BLaER1 (cell line): Measurements from ENCODE around the gene MAP3K14.

Experiments used
- H3K27ac ChIP-seq: shearing (Covaris generic); formaldehyde crosslinking; 2 replicates; pipeline ENCODE4 v1.8.1; 2022
- H3K27me3 ChIP-seq: shearing (Covaris generic); formaldehyde crosslinking; 2 replicates; pipeline ENCODE4 v1.8.1; 2022
- H3K36me3 ChIP-seq: shearing (Covaris generic); formaldehyde crosslinking; 2 replicates; pipeline ENCODE4 v1.8.1; 2022
- H3K4me1 ChIP-seq: shearing (Covaris generic); formaldehyde crosslinking; 2 replicates; pipeline ENCODE4 v1.8.1; 2022
- H3K4me2 ChIP-seq: shearing (Covaris generic); formaldehyde crosslinking; 2 replicates; pipeline ENCODE4 v1.8.1; 2022
- H3K4me3 ChIP-seq: shearing (Covaris generic); formaldehyde crosslinking; 2 replicates; pipeline ENCODE4 v1.8.1; 2022
- H3K9ac ChIP-seq: shearing (Covaris generic); formaldehyde crosslinking; 2 replicates; pipeline ENCODE4 v1.8.1; 2022
- H3K9me3 ChIP-seq: shearing (Covaris generic); formaldehyde crosslinking; 2 replicates; pipeline ENCODE4 v1.8.1; 2022
- H4K20me1 ChIP-seq: shearing (Covaris generic); formaldehyde crosslinking; 2 replicates; pipeline ENCODE4 v1.8.1; 2022
- Cebpa-rat ChIP-seq: shearing (Covaris generic); IDR thresholded peaks from 2 replicates; pipeline ENCODE4 v1.8.1; 2022

The MAP3K14 gene

DNA sequence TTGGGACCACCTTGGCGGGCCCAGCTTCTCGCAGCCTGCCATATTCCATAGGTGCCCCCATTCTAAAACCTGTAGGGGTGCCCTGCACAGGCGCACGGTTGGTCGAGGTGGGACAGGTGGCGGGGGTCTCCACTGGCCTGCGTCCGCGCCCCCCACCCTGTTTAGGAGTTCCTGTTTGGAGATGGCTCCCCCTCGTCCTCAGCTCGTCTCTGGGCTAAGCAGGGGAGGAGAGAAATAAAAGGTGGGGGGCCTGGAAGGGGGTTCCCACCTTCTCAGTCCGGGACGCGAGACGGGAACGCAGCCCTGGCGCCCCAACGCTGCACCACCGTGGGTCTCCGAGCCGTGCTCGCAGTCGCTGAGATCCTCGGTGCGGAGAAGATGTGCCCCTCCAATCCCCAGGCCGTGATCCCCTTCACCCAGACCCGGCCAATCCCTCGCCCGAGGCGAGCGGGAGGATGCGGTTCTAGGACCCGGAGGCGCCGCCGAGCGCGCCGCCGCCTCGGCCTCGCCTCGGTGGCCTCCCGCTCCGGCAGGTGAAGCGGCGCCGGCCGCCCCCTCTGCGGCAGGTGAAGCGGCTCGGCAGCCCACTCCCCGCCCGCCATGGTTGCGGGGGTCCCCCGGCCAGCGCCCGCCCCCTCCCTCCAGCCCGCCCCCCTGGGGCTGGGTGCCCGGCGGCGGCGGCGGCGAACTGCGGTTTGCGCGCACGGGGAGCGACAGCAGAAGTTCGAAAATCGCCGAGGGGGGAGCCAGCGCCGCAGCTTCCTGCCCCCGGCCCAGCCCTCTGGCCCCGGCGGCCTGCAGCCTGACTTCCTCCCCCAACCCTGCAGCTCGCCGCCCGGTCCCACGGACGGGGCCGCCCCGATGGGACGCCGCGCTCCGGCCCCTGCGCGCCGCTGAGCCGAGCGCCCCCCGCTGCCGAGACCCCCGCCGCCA is 95.5 kb downstream of the MAP3K14 start, which contains the start of gene FMNL1:
Gene FMNL1, plus strand, starts transcription at position 805 of the 933 bp plus-strand sequence. CDS start 240 bp downstream, outside the sequence.
- H3K36me3 ChIP-seq: no peaks in the 10 kb centered on the region
- H3K9me3 ChIP-seq: no peaks in the 10 kb centered on the region
- H3K9ac ChIP-seq: peak within 1 kb of the TSS; percentile 90
- H3K4me3 ChIP-seq: peak within 1 kb of the TSS; percentile 83
- peak within 1 kb of the TSS; percentile 94 for H3K27ac ChIP-seq
- TF ChIP-seq Cebpa-rat: no peak
- peaks cover 71% of the 10 kb centered on the region for H3K4me1 ChIP-seq
- H3K27me3 ChIP-seq: no peaks in the 10 kb centered on the region
- H4K20me1 ChIP-seq: no peaks in the 10 kb centered on the region
- peak within 1 kb of the TSS; percentile 98 for H3K4me2 ChIP-seq

DNA sequence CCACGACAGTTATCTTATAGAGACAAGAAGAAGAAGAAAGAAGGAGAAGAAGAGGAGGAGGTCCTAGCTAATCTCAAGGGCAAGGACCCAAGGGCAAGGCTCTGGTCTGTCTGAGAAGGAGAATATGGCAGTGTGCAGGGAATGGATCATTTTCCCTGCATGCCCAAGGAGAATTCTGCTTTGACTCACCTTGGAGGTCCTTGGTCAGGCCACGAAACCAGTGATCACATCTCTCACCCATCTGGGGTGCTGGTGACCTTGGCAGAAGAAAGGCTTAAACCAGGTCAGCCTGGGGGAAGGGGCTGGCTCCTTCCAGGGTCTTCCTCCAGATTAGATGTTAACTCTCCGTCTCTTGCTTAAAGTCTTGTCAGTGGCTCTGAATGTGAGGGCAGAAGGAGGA is 96.7 kb downstream of the MAP3K14 start:
- no peaks in the 10 kb centered on the region for H3K36me3 ChIP-seq
- H3K27me3 ChIP-seq: no peaks in the 10 kb centered on the region
- H3K9me3 ChIP-seq: no peaks in the 10 kb centered on the region
- no peaks in the 10 kb centered on the region for H4K20me1 ChIP-seq
- peaks cover 58% of the 10 kb centered on the region for H3K4me1 ChIP-seq
- H3K4me3 ChIP-seq: no peak overlapping the region
- no peak overlapping the region for H3K9ac ChIP-seq
- TF ChIP-seq Cebpa-rat: no peak
- H3K27ac ChIP-seq: no peak overlapping the region
- H3K4me2 ChIP-seq: peak overlapping the region; percentile 98

GRCh38 chr17:45218895-45219661 is 97.7 kb downstream of the MAP3K14 start:
- Histone ChIP-seq H3K9ac (no peak overlapping the region), H3K4me1 (peaks cover 48% of the 10 kb centered on the region), H3K36me3 (no peaks in the 10 kb centered on the region), H3K4me2 (peak overlapping the region; percentile 98), H4K20me1 (no peaks in the 10 kb centered on the region), H3K4me3 (no peak overlapping the region), H3K27ac (no peak overlapping the region), H3K9me3 (no peaks in the 10 kb centered on the region), H3K27me3 (no peaks in the 10 kb centered on the region)
- TF ChIP-seq Cebpa-rat: no peak
